IPS DF 6.9 (cell line): ENCODE results near the gene FAM168A.
"Not testable (repeated sequence)": the region's sequence is repeated elsewhere in the genome, so short reads cannot be mapped to it uniquely, and the experiment has no call there.

Source experiments
- DNase-seq: peaks from one replicate; pipeline ENCODE4 v3.0.0-alpha.2; 2013; ENCODE audit warnings: low read depth, low spot score
- H3K27ac ChIP-seq: one replicate; pipeline ENCODE4 v1.5.1; 2013; ENCODE audit warnings: low read length, control low read depth
- H3K27me3 ChIP-seq: 2 replicates; pipeline ENCODE4 v1.6.1; 2013; ENCODE audit warnings: mild to moderate bottlenecking, low read length; ENCODE audit not compliant: control insufficient read depth, insufficient read depth
- H3K36me3 ChIP-seq: 2 replicates; pipeline ENCODE4 v1.6.1; 2013; ENCODE audit warnings: low read length; ENCODE audit not compliant: control insufficient read depth, insufficient read depth
- H3K4me1 ChIP-seq: 2 replicates; pipeline ENCODE4 v1.6.1; 2013; ENCODE audit warnings: low read length; ENCODE audit not compliant: control insufficient read depth, insufficient read depth
- H3K4me3 ChIP-seq: 2 replicates; pipeline ENCODE4 v1.5.1; 2013; ENCODE audit warnings: mild to moderate bottlenecking, low read length
- H3K9me3 ChIP-seq: 2 replicates; pipeline ENCODE4 v1.6.1; 2013; ENCODE audit warnings: low read length, inconsistent platforms; ENCODE audit not compliant: control insufficient read depth, insufficient read depth
- WGBS: extraction: QIAGEN DNeasy Blood & Tissue Kit; methylation state at CpG from one replicate; pipeline ENCODE4 v1.1.7; 2013; ENCODE audit warnings: mixed read lengths, missing lambda C conversion rate; ENCODE audit not compliant: insufficient read length, insufficient coverage; 5-methylcytosine and 5-hydroxymethylcytosine counted together

Gene FAM168A

GRCh38 chr11:73596547-73596946, 1.4 kb downstream of the FAM168A start:
- Histone ChIP-seq H3K27me3 (no peaks in the 10 kb centered on the region), H3K36me3 (no peaks in the 10 kb centered on the region), H3K9me3 (no peaks in the 10 kb centered on the region), H3K4me1 (peaks cover 8% of the 10 kb centered on the region; the same call in 1 of the 2 replicates), H3K4me3 (no peak overlapping the region; the same call in 1 of the 2 replicates), H3K27ac (no peak overlapping the region)
- no CpG with 5 or more reads among the region's 2 CpGs for WGBS
- no peak for DNase-seq

GRCh38 chr11:73592640-73593039, 5.3 kb downstream of the FAM168A start:
- Histone ChIP-seq H3K4me1 (peaks cover 8% of the 10 kb centered on the region; the same call in 1 of the 2 replicates), H3K27ac (no peak overlapping the region), H3K9me3 (no peaks in the 10 kb centered on the region), H3K27me3 (no peaks in the 10 kb centered on the region), H3K36me3 (no peaks in the 10 kb centered on the region), H3K4me3 (no peak overlapping the region)
- WGBS = no CpG with 5 or more reads among the region's 3 CpGs
- no peak for DNase-seq

GRCh38 chr11:73591743-73592142, 6.2 kb downstream of the FAM168A start:
- no peak for DNase-seq
- Histone ChIP-seq H3K36me3 (no peaks in the 10 kb centered on the region), H3K27ac (no peak overlapping the region), H3K4me1 (peaks cover 4% of the 10 kb centered on the region; the same call in 1 of the 2 replicates), H3K9me3 (no peaks in the 10 kb centered on the region), H3K27me3 (no peaks in the 10 kb centered on the region), H3K4me3 (no peak overlapping the region)
- WGBS = no CpG with 5 or more reads among the region's 4 CpGs

- WGBS = no CpG with 5 or more reads among the region's 7 CpGs
- H3K27me3 ChIP-seq = no peaks in the 10 kb centered on the region
Measured at GRCh38 chr11:73590991-73591390, 6.9 kb downstream of the FAM168A start.

GRCh38 chr11:73586791-73587190, 11.1 kb downstream of the FAM168A start:
- Histone ChIP-seq H3K9me3 (no peaks in the 10 kb centered on the region), H3K27me3 (no peaks in the 10 kb centered on the region), H3K36me3 (no peaks in the 10 kb centered on the region), H3K4me1 (no peaks in the 10 kb centered on the region), H3K27ac (no peak overlapping the region), H3K4me3 (no peak overlapping the region)
- no peak for DNase-seq
- no CpG with 5 or more reads among the region's 1 CpG for WGBS

More at GRCh38 chr11:73590991-73591390, 6.9 kb downstream of the FAM168A start:
- Histone ChIP-seq H3K36me3 (no peaks in the 10 kb centered on the region), H3K9me3 (no peaks in the 10 kb centered on the region), H3K27ac (no peak overlapping the region), H3K4me1 (no peaks in the 10 kb centered on the region), H3K4me3 (no peak overlapping the region)
- DNase-seq = no peak

GRCh38 chr11:73585834-73586575, 11.9 kb downstream of the FAM168A start:
- no peaks in the 10 kb centered on the region for H3K27me3 ChIP-seq
- H3K4me3 ChIP-seq = no peak overlapping the region
- H3K36me3 ChIP-seq = no peaks in the 10 kb centered on the region
- DNase-seq = no peak
- no peaks in the 10 kb centered on the region for H3K4me1 ChIP-seq
- no CpG with 5 or more reads among the region's 1 CpG for WGBS
- no peak overlapping the region for H3K27ac ChIP-seq
- no peaks in the 10 kb centered on the region for H3K9me3 ChIP-seq

- WGBS = no CpG with 5 or more reads among the region's 3 CpGs
- DNase-seq = no peak
- no peak overlapping the region for H3K4me3 ChIP-seq
- H3K27ac ChIP-seq = no peak overlapping the region
- H3K27me3 ChIP-seq = no peaks in the 10 kb centered on the region
- no peaks in the 10 kb centered on the region for H3K9me3 ChIP-seq
- no peaks in the 10 kb centered on the region for H3K36me3 ChIP-seq
- H3K4me1 ChIP-seq = no peaks in the 10 kb centered on the region
Measured at GRCh38 chr11:73584831-73585230, 13.1 kb downstream of the FAM168A start.

- DNase-seq = no peak
- Histone ChIP-seq H3K4me1 (no peaks in the 10 kb centered on the region), H3K4me3 (no peak overlapping the region), H3K9me3 (no peaks in the 10 kb centered on the region), H3K36me3 (no peaks in the 10 kb centered on the region), H3K27ac (no peak overlapping the region), H3K27me3 (no peaks in the 10 kb centered on the region)
- WGBS = no CpG with 5 or more reads among the region's 3 CpGs
Measured at GRCh38 chr11:73582653-73583052, 15.3 kb downstream of the FAM168A start.

- H3K27me3 ChIP-seq, H3K4me1 ChIP-seq, H3K27ac ChIP-seq, H3K36me3 ChIP-seq, DNase-seq, H3K4me3 ChIP-seq, H3K9me3 ChIP-seq: not testable (repeated sequence)
- WGBS = no CpG with 5 or more reads among the region's 1 CpG
Measured at GRCh38 chr11:73580749-73581148, 17.2 kb downstream of the FAM168A start.

- Histone ChIP-seq H3K27me3 (no peaks in the 10 kb centered on the region), H3K4me1 (no peaks in the 10 kb centered on the region), H3K36me3 (no peaks in the 10 kb centered on the region), H3K9me3 (no peaks in the 10 kb centered on the region), H3K4me3 (no peak overlapping the region), H3K27ac (no peak overlapping the region)
- DNase-seq = no peak
- WGBS = no CpG with 5 or more reads among the region's 8 CpGs
Measured at GRCh38 chr11:73579641-73580434, 18.1 kb downstream of the FAM168A start.
